Activated CD4-positive, alpha-beta T cell treated with anti-CD3 and anti-CD28 coated beads for 48 hours (primary cell): ENCODE measurements around the gene DOCK1.

ENCODE experiments used
- DNase-seq: peaks from one replicate; pipeline ENCODE4 v3.0.0-alpha.2; 2020

Gene DOCK1

GRCh38 chr10:127498087-127498486, 592.9 kb downstream of the DOCK1 start:
- DNase-seq, result no peak

DNA sequence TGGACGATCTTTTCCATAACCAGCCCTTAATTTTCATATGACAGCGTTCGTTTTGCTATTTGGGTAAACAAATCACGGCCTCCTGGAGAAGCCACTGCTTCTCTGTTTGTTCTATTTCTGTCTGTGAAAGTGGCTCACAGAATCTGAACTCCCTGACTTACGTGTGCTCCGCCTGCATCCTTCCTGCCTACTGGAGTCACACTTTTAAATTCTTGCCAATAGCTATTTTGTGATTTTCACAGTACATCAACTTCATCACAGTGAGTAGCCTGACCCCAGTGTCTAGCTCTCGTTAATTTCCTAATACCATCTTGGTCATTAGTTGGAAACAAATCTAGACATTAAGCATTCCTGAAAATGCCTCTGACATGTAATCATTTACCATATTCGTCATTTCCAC, 594.9 kb downstream of the DOCK1 start:
- DNase-seq, result no peak
